ENCODE results near the gene BCL6. TPM values are rescaled to one million over a fixed set of nuclear protein-coding genes. Genes with fewer than 3 reads are reported as not detected.

BCL6 gene
- 1.8 and 2.3 TPM in 2 replicates for total RNA-seq (2014; rRNA removed; shearing (Covaris generic))

DNA sequence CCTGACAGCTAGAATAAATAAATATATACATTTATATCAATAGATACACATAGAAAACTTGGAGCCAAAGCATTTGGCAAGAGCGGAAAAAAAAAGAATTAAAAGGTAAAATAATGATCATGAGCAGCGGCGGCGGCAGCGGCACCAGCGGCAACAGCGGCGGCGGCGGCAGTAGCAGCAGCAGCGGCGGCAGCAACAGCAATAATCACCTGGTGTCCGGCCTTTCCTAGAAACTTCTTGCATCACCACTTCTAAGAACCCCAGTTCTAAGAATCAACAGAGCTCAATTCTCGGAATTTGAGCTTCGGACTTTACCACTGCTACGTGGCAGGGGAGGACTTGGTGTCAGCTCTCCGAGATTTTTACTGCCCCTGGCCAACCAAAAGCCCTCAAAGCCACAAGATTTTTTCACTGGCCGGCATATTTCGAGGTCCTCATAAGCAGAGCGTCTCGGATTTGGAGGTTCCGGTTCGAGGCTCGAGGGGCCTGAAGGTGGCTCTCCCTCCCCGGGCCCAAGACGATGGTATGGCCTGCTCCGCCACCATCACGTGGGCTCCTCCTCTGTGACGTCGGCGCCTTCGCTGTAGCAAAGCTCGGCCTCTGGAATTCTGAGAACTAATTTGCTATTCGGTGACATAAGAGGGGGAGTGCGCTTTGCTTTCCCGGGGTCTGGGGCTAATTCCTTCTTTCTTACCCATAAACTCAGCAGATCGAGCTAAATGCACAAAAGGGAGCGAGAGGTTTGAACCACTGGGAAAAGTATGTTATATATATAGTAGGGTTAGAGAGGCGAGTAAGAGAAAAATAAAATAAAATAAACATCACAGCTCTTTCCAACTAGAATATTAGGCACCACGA, at the start of gene BCL6:
BCL6 (minus strand) TSS at position 268 of the 858 bp plus-strand sequence. CDS start 11,775 bp downstream, outside the sequence.
- peak; percentile 96 for DNase-seq (ENCODE audit: low read depth)

DNA sequence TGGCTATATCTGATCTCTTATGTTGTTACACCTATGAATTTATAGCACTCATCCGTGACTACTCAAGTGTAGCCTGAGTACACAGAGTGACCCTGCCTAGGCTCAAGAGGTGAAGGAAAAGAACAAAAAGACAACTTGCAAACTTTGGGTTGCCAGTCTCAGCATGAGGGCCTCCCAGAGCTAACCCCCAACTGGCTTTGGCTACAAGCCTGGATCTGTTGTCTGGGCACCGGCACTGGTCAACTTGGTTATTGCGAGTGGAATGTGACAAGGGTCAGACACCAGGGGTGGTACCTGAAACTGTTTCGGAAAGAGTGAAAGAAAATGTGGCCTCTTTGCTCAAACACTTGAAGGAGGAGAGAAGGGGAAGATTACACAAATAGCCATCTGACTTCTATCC, 49.5 kb upstream of the BCL6 start:
- DNase-seq (ENCODE audit: low read depth) = no peak

DNA sequence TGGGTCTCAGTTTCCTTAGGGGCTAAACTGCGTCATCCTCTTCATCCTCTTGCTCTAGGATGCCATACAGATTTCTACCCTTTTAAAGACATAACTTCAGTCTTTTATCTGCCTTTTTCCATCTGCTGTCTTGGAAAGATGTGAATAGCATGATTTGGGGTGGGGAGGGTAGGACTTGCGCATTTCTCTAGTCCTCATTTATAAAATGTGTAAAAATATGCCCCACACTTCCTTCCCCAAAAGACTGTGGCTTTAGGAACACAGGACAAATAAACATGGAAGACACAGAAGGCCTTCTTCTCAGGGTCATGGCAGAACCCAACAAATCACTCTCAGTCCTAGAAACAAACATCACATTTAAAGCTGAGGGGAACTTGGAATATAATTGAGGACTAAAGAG, 48.4 kb upstream of the BCL6 start:
- no peak for DNase-seq (ENCODE audit: low read depth)

DNA sequence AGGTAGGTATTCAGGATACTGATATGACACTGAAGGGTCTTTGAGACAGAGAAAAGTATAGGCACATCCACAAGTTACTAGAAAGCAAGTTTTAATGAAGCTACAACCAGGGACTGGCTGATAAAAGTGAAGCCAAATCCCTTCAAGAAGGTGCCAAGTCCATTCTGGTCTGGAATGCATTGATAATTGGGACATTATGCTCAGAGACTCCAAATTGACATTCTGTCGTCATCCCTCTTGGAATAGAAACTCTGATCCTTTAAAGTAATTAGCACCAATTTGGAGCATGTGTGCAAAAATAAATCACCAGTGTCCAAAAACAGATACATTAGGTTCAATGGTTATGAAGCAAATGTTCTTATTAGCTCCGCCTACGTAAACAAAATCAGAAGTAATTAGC, 47.3 kb upstream of the BCL6 start:
- DNase-seq (ENCODE audit: low read depth) = no peak

DNA sequence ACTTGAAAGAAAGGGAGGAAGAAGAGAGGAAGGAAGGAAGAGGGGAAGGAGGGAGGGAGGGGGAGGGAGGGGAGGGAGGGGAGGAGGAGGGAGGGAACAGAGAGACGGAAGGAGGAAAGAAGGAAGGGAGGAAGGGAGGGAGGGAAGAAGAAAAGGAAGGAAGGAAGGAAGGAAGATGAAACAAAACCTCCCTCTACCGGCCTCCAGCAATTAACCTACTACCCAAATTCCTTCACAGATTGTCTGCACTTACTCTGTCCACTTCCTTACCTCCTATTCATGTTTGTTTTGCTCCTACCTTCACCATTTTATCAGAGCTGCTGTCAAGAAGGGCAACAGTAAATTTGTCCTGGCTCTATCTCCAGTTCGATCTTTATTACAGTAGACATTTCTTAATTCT, 44.6 kb upstream of the BCL6 start:
- no peak for DNase-seq (ENCODE audit: low read depth)

DNA sequence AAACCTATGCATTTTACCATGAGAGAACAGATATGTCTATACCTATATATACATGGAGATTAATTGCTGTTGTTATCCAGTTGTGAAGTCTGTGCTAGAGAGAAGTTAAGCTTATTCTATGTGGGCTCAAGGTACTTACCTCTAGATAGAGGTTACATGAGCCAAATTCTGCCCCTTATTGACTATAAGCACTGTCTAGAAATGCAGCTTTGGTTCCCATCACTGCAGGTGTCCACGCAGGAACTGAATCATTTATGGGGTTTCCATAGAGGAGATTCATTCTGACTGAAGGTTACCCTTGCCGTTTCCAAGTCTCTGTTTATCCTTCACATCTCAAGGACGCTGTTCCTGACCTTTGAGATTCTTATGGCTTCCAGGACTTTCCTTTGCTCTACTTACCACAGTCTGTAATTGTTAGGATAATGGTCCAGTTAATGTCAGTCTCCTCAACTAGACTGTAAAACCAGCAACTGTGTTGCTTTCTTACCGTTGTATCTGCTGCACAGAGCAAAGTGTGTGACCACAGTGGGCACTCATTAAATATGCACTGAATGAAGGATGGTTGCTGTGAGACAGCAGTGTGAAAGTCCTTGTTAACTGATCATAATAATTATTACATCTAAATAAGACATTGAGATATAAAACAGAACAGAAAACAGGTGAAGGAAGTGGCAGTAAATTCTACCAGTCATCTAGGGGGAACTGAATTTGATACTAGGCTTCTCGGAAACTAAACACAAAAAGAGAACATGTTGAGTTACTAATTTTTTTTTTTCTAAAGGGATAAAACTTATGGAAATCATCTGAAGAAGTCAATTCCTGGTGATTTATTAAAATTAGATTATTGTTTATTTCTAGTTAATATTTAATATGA, 44.0 kb upstream of the BCL6 start:
- DNase-seq (ENCODE audit: low read depth) = no peak

DNA sequence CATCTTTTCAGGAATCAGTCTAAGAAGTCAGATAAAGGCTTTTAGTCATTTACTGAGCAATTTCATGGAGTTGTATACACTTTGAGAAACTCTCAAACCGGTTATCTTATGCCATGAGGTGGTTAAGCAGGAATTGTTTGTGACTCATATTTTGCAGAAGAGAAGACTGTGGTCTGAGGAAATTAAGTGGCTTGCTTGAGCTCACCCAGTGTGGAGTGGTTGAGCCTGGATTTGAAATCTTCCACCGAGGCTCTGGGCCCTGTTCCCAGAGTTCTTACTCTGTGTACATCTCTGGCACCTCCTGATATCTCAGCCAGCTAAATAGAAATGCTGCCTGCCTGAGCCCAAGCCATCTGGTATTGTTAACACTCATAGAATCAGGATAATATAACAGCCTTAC, 37.8 kb upstream of the BCL6 start:
- DNase-seq (ENCODE audit: low read depth) = peak; percentile 84

DNA sequence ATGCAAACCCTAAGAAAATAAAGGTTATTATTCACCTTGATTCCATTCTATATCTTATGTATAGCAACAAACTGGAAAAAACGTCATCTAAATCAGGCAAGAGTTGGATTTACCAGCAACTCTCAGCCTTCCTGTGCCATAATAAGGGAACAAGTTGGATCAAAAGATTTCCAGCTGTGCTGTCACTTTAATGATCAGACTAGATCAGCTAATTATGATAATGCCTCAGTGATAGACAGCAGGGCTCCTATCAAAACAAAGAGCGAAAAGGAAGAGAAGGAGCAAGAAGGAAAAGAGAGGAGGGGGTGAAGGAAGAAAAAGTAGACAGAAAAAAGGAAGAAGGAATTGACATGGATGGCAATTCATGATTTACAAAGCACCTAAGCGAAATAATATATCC, 36.7 kb upstream of the BCL6 start:
- DNase-seq (ENCODE audit: low read depth) = no peak

DNA sequence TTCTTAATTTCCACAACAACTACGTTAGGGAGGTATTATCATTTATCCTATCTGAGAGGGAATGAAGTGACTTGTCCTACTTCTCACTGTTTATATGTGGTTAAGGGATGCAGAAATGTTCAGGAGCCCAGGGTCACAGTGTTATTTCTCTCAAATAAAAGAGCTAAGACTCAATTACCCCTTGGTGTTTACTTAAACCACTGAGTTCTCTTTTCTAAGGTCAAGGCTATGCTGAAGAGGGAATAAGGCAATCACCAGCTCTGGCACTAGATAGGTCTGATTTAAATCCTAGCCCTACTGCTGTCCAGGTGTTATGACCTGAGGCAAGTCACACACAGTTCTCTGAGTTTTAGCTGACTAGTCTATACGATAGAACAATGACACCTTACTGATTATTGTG, 35.7 kb upstream of the BCL6 start:
- DNase-seq (ENCODE audit: low read depth) = no peak

DNA sequence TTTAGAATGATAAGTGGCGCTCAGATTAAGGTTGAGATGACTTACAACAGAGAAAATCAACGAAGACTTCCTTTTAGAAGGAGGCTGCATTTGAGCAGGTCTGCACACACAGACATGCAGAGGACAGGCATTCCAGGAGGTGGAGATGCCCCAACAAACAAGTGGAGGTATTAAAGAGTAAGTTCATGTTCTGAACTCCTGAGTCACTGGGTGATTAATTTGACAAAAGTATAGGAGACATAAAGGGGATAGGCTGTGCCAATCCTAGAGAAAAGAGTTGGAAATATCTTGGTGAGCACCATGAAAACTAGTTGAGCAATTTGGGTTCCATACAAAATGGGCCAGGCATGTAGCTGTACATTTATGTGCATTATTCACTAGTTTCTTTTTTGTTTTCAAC, 33.5 kb upstream of the BCL6 start:
- no peak for DNase-seq (ENCODE audit: low read depth)

DNA sequence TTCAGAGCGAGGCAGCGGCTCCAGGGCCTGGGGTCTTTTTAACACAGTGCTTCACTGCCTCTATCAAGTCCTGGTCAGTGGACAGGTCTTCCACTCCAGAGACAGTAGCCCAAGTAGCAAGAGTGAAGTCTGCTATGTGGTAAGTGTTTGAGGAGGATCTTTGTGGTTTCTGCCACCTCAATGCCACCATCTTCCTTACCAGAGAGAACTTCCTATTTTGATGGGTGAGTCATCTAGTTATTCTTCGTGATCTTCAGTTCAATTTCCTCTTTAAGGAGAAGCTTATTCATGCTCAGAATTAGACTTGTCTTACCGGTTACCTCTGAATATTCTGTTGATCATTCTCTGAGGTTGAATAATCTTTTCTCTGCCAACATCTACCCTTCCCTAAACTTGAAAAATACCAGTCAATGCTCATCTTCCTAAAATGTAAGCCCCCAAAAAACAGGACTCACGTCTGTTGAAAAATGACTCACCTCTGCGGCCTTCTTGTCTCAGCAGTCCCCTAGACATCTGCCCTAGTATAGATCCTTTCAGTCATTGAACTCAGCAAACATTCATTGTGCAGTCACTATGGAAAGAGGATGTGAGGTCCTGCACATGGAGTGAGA, 32.2 kb upstream of the BCL6 start:
- DNase-seq (ENCODE audit: low read depth) = peak; percentile 40

DNA sequence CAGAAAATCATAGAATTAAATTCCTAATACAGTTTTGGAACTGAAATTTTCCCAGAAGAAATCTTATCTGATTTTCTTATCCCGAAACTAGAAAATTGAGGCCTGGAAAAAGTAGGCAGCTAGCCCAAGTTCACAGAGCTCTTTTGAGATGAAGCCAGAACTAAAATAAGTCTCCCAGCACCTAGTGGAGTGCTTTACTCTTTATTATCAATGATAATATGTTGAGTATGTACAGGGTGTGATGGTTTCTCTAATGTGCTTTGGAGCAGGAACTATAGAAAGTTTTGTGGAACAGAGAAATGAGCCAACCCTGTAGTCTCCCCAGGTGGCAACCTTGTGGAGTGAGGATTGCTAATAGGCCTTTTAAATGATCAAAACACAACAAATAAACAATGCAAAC, 30.3 kb upstream of the BCL6 start:
- no peak for DNase-seq (ENCODE audit: low read depth)

DNA sequence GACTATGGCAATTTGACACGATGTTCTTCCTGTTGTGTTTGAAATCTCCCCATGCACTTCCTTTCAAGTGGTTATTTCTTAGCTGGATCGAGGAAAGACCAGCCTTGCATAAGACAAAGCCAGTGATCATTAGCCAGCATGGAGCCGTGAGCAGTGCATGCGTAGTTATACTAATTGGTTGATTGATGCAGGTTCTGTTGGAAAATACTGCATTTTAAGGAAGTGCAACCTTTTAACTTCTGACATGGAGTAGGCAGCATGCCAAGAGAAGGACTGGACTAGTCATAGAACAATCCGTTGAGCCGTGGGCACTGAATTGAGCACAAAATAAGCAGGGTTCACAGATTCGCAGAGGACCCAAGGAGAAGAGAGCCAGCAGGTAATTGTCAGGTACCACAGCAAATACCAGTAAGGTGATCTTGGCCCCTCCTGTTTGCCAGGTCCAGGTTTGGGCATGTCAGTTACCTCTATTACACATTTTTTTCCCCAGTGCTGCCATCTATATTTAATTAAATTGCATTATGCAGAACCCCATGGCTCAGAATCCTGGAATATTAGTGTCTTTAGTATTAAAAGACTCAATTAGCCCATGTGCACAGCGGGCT, 29.0 kb upstream of the BCL6 start:
- no peak for DNase-seq (ENCODE audit: low read depth)

DNA sequence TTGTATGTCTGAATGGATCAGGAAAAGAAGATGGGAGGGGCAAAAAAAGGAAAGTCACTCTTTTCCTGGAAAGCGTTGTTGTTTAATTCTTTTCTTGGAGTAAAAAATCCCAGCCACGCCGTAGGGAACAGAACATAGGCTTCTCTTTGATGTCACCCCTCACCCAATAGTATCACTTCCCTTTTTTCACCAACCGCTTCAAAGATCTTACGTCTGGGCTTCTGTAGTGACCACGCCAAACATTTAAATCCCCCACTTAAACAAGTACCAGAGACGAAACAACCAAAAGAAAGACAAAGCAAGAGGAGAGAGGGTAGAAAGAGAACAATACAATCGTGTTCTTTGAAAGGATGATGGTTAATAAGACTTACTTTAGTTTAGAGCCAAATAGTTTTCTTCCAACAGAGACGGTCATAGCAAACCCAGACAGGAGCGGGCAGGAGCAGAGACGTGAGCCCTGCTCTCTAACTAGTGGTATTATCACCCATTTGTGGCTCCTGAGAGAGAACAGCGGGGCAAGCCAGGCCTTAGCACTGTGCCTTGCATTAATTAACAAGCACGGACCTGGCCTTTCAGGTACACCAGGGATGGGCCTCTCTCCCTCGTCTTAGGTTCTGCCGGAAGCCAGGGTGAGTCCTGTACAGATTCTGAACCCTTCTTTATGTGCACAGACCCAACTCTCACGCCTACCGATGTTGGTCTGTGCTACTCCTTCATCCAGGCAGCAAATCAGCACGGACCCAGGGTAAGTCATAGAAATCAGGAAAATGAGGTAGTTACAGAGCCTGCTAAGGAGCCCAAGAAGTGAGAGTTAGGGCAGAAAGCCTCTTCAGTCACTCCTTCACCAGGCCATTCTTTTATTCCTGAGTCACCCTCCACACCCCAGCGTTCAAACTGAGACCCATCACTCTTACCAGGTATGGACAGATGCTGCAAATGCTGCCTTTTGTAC, 28.2 kb upstream of the BCL6 start:
- no peak for DNase-seq (ENCODE audit: low read depth)

DNA sequence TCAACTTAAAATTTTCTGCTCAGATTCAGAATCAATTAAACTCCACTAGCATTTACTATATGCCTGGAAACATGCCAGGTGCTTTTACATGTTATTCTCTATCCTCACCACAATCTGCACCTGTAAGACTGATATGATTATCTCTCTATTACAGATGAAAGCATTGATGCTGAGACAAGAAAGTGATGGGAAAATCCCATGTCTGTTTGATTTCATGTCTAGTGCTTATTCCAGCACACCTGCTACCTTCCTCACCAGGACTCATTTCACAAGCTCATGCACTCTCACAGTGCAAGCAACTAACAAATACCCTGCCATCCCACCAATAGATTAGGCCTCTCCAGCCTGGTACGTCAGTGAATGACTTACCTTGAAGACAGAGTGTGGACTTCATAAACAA, 25.0 kb upstream of the BCL6 start:
- no peak for DNase-seq (ENCODE audit: low read depth)

DNA sequence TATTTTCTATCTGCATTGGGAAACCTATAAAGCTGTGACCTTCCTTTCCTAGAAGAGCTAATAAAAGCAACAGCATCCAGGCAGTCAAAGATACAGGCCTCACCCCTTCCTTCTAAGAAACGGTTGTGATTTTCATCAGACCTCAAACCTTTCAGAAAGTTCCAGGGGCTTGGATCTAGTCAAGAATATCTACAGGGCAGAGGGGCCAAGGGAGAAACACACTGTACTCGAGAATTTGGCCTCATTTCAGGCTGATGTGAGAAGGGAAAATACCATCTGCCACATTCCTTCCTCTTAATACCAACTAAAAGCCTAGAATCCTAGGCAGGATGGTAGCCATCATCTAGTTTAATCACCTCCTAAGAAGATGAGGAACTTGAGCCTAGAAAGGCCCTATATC, 24.5 kb upstream of the BCL6 start:
- no peak for DNase-seq (ENCODE audit: low read depth)

DNA sequence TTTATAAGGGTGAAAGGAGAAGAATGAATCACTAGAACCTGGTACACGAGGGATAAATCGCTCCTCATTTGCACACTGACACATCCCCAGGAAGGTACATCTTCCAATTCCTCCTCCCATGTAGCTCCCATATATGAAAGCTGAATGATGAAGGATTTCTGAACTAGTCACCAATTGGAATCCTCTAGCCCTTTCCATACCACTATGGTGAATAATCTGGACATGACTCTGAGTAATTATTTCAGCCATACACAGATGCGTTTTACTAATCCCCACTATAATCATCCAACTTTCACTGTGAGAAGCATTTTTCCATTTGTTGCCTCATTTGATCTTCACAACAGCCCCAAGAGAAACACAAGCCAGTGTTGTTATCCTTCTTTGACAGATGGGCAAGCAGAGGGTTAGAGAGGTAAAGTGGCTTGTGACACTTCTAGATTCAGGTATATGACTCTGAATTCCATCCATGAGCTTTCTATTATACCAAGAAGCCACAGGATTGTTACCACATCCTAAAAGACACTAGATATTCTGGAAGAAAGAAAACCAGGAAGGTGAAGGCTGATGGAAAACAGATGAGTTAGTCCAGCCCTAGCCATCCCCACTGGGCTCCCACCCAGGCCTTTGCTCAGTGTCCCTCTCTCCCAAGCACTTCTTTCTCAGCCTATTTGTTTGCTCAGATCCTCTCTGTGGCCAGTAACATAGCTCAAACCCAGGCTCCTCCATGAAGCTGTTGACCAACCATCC, 22.2 kb upstream of the BCL6 start:
- no peak for DNase-seq (ENCODE audit: low read depth)

DNA sequence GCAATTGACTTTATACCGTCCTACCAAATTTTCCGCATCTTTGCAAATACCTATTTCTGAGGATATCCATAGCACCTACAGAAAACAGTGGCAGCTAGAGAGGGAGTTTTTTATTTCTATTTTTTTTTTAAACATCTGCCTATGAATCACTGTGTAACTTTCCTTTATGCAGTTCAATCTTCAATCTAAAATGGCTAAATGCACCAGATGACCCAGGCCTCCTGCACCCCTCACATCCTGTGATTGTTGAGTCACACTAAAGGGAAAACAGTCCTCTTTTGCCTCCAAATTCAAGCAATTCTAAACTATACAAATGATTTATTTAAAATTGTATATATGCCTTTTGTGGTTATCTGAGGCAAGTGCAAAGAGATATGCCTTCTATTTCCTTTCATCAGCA, 20.1 kb upstream of the BCL6 start:
- DNase-seq (ENCODE audit: low read depth) = no peak

DNA sequence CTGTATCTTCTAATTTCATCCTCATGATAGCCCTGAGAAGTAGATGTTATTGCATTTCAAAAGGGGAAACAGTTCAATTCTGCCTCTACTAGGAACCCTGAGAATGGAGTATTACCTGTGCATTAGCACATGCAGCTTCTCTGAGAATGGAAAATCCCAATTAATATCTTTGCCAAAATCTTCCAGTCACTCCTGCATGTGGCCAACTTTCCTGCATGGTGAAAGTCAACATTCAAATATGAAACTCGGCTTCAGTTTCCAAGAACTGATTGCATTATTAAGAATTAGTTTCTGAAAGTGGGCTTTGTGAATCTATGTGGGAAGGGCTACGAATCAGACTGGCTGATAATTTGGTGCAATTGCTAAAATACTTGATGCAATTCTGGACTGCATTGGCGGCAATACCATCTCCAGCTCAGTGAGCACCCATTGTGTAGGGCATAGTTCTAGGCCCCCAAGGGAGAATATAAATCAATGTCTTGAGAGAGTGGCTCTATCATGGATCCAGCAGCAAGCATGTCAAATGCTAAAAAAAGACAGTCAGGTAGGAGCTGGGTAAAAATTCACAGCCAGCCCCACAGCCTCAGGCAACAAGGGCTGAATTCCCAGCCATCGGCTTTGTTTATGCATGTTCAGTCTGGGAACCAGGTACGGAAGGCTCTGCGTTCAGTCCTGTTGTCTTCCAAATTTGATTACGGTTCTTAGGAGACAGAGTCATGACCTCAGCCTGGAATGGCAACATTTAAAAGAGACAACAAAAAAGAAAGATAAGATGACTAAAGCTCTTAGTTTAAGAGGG, 18.8 kb upstream of the BCL6 start:
- no peak for DNase-seq (ENCODE audit: low read depth)
